GM12878 (cell line): ENCODE measurements around the gene CFAP57. TPM values are rescaled to one million over a fixed set of nuclear protein-coding genes. Genes with fewer than 3 reads are reported as not detected.

Experiments used
- ATAC-seq: fragments of 200-7000 bp; cut with Tn5 transposase; 3 replicates; pipeline ENCODE4 v1.9.1; 2020; ENCODE audit warnings: mild to moderate bottlenecking, moderate library complexity
- BruUV-seq: library from RNA; stranded (reverse); fragments of 400-500 nt; replicated peaks from 2 replicates; lab custom pipeline; 2021; lab: Mats Ljungman, UMichigan
- CTCF ChIA-PET: fragments of 300-600 bp; sonication (Branson Sonifier 250); formaldehyde crosslinking; extraction: SDS; loops from one replicate; lab custom pipeline; 2021; ENCODE audit warnings: inconsistent platforms; lab: Yijun Ruan, JAX
- POLR2A ChIA-PET: fragments of 350-600 bp; formaldehyde crosslinking; extraction: SDS; loops from one replicate; lab custom pipeline; 2021; ENCODE audit warnings: inconsistent platforms; lab: Charles Lee
- RAD21 ChIA-PET: fragments of 300-600 bp; sonication (Branson Sonifier 250); formaldehyde crosslinking; loops from one replicate; lab custom pipeline; 2023; ENCODE audit warnings: antibody characterized with exemption; ENCODE audit not compliant: unreplicated experiment; lab: Charles Lee
- SMC1A ChIA-PET: fragments of 300-600 bp; sonication (Branson Sonifier 250); formaldehyde crosslinking; loops from one replicate; lab custom pipeline; 2023; ENCODE audit not compliant: unreplicated experiment, uncharacterized antibody; lab: Charles Lee
- DNase-seq: peaks from one replicate; pipeline ENCODE4 v3.0.0-alpha.2; 2011; ENCODE audit warnings: low read depth, low spot score
- FAIRE-seq: peaks from 3 replicates; lab custom pipeline; 2011; peaks lifted over from hg19 to GRCh38; lab: Jason Lieb, UNC
- H2AFZ ChIP-seq: 2 replicates; pipeline ENCODE4 v1.6.0; 2011; ENCODE audit warnings: low read depth, low read length, control low read depth; ENCODE audit not compliant: control insufficient read depth
- H3K27ac ChIP-seq: 2 replicates; pipeline ENCODE4 v1.5.1; 2011; ENCODE audit warnings: control low read depth; ENCODE audit not compliant: control insufficient read depth, insufficient read depth
- H3K27me3 ChIP-seq, 2 experiments: replicated peaks in 1 of 2; 2 replicates each; pipeline versions ENCODE4 v1.6.0 to v1.6.1; 2011; ENCODE audit warnings: low read length in 1 of 2; ENCODE audit not compliant: control insufficient read depth in 2 of 2, insufficient read depth in 2 of 2
- H3K36me3 ChIP-seq, 2 experiments: 2 replicates each; pipeline ENCODE4 v1.5.1; 2011; ENCODE audit warnings: low read length in 1 of 2; ENCODE audit not compliant: control insufficient read depth in 2 of 2, insufficient read depth in 2 of 2
- H3K4me1 ChIP-seq: 2 replicates; pipeline ENCODE4 v1.6.1; 2011; ENCODE audit warnings: mild to moderate bottlenecking, low read length, moderate library complexity, mixed read lengths; ENCODE audit not compliant: control insufficient read depth, insufficient read depth
- H3K4me2 ChIP-seq: 2 replicates; pipeline ENCODE4 v1.6.0; 2011; ENCODE audit warnings: control low read depth; ENCODE audit not compliant: control insufficient read depth, insufficient read depth
- H3K4me3 ChIP-seq: fragments of 200-600 bp; sonication (generic); 2 replicates; pipeline ENCODE4 v1.5.1; 2016
- H3K79me2 ChIP-seq: 2 replicates; pipeline ENCODE4 v1.6.0; 2011; ENCODE audit warnings: low read length; ENCODE audit not compliant: control insufficient read depth, insufficient read depth
- H3K9ac ChIP-seq: 2 replicates; pipeline ENCODE4 v1.8.0; 2011; ENCODE audit warnings: low read length, control low read depth, mixed read lengths; ENCODE audit not compliant: control insufficient read depth, insufficient read depth
- H3K9me3 ChIP-seq: replicated peaks from 3 replicates; pipeline ENCODE4 v1.5.1; 2011; ENCODE audit warnings: mild to moderate bottlenecking, low read length; ENCODE audit not compliant: control insufficient read depth, insufficient read depth
- H4K20me1 ChIP-seq: 2 replicates; pipeline ENCODE4 v1.6.0; 2011; ENCODE audit not compliant: control insufficient read depth, insufficient read depth
- BCL11A ChIP-seq: IDR thresholded peaks from 2 replicates; pipeline ENCODE4 v1.6.1; 2011; ENCODE audit warnings: low read depth, low read length
- BMI1 ChIP-seq: fragments of 450-650 bp; IDR thresholded peaks from 2 replicates; pipeline ENCODE4 v1.6.1; 2016; ENCODE audit warnings: mild to moderate bottlenecking, moderate library complexity, borderline replicate concordance
- ESRRA ChIP-seq: IDR thresholded peaks from 2 replicates; pipeline ENCODE4 v1.6.1; 2012; ENCODE audit warnings: mild to moderate bottlenecking, low read length, improper control_type of control experiment
- GATAD2B ChIP-seq: fragments of 450-650 bp; conservative IDR thresholded peaks from 2 replicates; pipeline ENCODE4 v1.6.1; 2017; ENCODE audit warnings: low read depth, mild to moderate bottlenecking, moderate library complexity
- JUND ChIP-seq: IDR thresholded peaks from 2 replicates; pipeline ENCODE4 v1.6.1; 2012; ENCODE audit warnings: low read depth, mild to moderate bottlenecking, low read length, improper control_type of control experiment, moderate library complexity
- PAX5 ChIP-seq: IDR thresholded peaks from 2 replicates; pipeline ENCODE4 v1.6.1; 2011; ENCODE audit warnings: low read depth, low read length, borderline replicate concordance
- PKNOX1 ChIP-seq: fragments of 450-650 bp; IDR thresholded peaks from 2 replicates; pipeline ENCODE4 v1.6.1; 2016; ENCODE audit warnings: mild to moderate bottlenecking
- SPI1 ChIP-seq: IDR thresholded peaks from 2 replicates; pipeline ENCODE4 v1.6.1; 2011; ENCODE audit warnings: low read depth, mild to moderate bottlenecking, low read length, moderate library complexity, borderline replicate concordance; ENCODE audit not compliant: insufficient read depth
- SRF ChIP-seq, 2 experiments: IDR thresholded peaks; 2 replicates each; pipeline ENCODE4 v1.6.1; 2011; ENCODE audit warnings: low read depth in 2 of 2, low read length in 2 of 2, mild to moderate bottlenecking in 1 of 2, moderate library complexity in 1 of 2
- STAT1 ChIP-seq: fragments of 450-650 bp; conservative IDR thresholded peaks from 2 replicates; pipeline ENCODE4 v1.6.1; 2014; ENCODE audit warnings: antibody characterized with exemption, mild to moderate bottlenecking
- ZNF207 ChIP-seq: fragments of 450-650 bp; IDR thresholded peaks from 2 replicates; pipeline ENCODE4 v1.6.1; 2014; ENCODE audit warnings: antibody characterized with exemption, mild to moderate bottlenecking, borderline replicate concordance
- ZSCAN29 ChIP-seq: fragments of 450-650 bp; IDR thresholded peaks from 2 replicates; pipeline ENCODE4 v1.6.1; 2017; ENCODE audit warnings: mild to moderate bottlenecking, moderate library complexity
- WGBS: methylation state at CpG from one replicate; pipeline ENCODE4 v1.1.6; 2016; ENCODE audit warnings: low lambda C conversion rate; ENCODE audit not compliant: insufficient replicate concordance, insufficient coverage; ENCODE audit errors: missing lambda C conversion rate; 5-methylcytosine and 5-hydroxymethylcytosine counted together
- in situ Hi-C: fragments of 300-500 bp; cut with MboI; formaldehyde crosslinking; loops from 9 replicates; pipeline ENCODE4 v1.14.3; 2018; ENCODE audit warnings: mixed read lengths
- intact Hi-C: fragments of 100-400 bp; cut with micrococcal nuclease; formaldehyde crosslinking; loops from one replicate; pipeline ENCODE4 v1.14.2; 2022; ENCODE audit not compliant: unreplicated experiment
- polyA plus RNA-seq, 11 experiments: library from polyadenylated mRNA; depleted of rRNA in 4 of 11; unstranded in 6 of 11; stranded (reverse) in 5 of 11; fragments of >200 nt; fragmentation: Nextera tagmentation in 4 of 11; fragmentation: Illumina TruSeq in 1 of 11; extraction: Ambion mirVana in 4 of 11; extraction: Trizol in 1 of 11; gene quantifications; 1 replicate in 1 of 11; 2 replicates in 10 of 11; pipeline versions ENCODE4 v1.2.1 to v1.2.3, GENCODE V29; 2011 to 2016; ENCODE audit warnings: inconsistent platforms in 2 of 11, missing spikeins in 2 of 11, low read depth in 1 of 11
- total RNA-seq, 4 experiments: library from RNA; depleted of rRNA in 3 of 4; stranded (reverse); fragments of >200 nt in 3 of 4; fragmentation: Illumina TruSeq in 1 of 4; extraction: Trizol in 1 of 4; gene quantifications; 2 replicates each; pipeline versions ENCODE4 v1.2.1 to v1.2.3, GENCODE V29; 2013 to 2021
- TF ChIP-seq, protein P1 (sequence below): IDR thresholded peaks from 2 replicates; pipeline ENCODE4 v1.6.1; 2012; ENCODE audit warnings: low read depth, low read length, improper control_type of control experiment
- TF ChIP-seq, protein P2 (sequence below): IDR thresholded peaks from 2 replicates; pipeline ENCODE4 v1.6.1; 2011; ENCODE audit warnings: mild to moderate bottlenecking, low read depth, low read length, moderate library complexity; ENCODE audit not compliant: insufficient replicate concordance

CFAP57 gene
- total and polyA plus RNA-seq, 10 of the 15 experiments (the other 5 are each of a cell fraction or from before 2014, with no cell fraction given), result 0.45 to 4.8 (median 1.3) TPM

DNA sequence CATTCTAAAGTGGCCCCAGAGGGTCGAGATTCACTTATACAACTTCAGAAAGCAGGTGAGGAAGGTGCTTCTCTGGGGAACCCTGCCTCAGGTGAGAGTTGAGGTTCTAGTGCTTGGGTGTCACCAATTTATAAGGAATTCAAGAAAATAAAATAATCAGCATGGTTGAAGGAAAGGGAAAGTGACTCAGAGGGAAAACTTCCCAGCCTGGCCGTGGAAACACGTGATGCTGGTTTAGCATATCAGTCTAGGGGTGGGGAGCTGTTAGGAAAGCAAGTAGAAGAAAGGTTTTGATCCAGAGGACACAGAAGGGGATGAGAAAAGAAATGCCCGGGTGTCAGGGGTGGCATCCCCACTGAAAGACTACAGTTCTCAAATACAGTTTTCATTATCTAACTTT, 59.9 kb downstream of the CFAP57 start:
- SMC1A ChIA-PET, result interaction anchor here (1.6 to 6.5 kb wide), 2 partner anchors 35 to 182 kb away, joined by 4 to 63 read pairs; no protein-coding TSS in a partner anchor
- RAD21 ChIA-PET, result interaction anchor here (1.4 to 1.9 kb wide), 2 partner anchors 126 to 182 kb away, joined by 4 read pairs; partner anchors contain the start of gene CDC20
- FAIRE-seq, result no peak
- no peak for TF ChIP-seq PAX5
- TF ChIP-seq, protein P1, sequence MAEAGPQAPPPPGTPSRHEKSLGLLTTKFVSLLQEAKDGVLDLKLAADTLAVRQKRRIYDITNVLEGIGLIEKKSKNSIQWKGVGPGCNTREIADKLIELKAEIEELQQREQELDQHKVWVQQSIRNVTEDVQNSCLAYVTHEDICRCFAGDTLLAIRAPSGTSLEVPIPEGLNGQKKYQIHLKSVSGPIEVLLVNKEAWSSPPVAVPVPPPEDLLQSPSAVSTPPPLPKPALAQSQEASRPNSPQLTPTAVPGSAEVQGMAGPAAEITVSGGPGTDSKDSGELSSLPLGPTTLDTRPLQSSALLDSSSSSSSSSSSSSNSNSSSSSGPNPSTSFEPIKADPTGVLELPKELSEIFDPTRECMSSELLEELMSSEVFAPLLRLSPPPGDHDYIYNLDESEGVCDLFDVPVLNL, result no peak
- TF ChIP-seq STAT1, result no peak
- TF ChIP-seq SRF (IDR thresholded peaks at IDR 0.05; ENCODE audit: low read depth in 2 of 2, low read length in 2 of 2), result no peak
- TF ChIP-seq, protein P2, sequence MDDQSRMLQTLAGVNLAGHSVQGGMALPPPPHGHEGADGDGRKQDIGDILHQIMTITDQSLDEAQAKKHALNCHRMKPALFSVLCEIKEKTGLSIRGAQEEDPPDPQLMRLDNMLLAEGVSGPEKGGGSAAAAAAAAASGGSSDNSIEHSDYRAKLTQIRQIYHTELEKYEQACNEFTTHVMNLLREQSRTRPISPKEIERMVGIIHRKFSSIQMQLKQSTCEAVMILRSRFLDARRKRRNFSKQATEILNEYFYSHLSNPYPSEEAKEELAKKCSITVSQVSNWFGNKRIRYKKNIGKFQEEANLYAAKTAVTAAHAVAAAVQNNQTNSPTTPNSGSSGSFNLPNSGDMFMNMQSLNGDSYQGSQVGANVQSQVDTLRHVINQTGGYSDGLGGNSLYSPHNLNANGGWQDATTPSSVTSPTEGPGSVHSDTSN, result no peak
- TF ChIP-seq JUND, result no peak
- TF ChIP-seq SPI1, result no peak
- TF ChIP-seq ESRRA, result no peak
- no peak for TF ChIP-seq ZNF207
- no peak for TF ChIP-seq PKNOX1
- no peak for TF ChIP-seq ZSCAN29
- TF ChIP-seq GATAD2B, result no peak
- TF ChIP-seq BMI1, result no peak
- no peak for TF ChIP-seq BCL11A
- Histone ChIP-seq H3K36me3 (peaks cover 3 to 11% of the 10 kb centered on the region in 2 experiments; a peak in 2 of 4 replicates), H3K4me1 (no peaks in the 10 kb centered on the region; the same call in 1 of the 2 replicates), H4K20me1 (no peaks in the 10 kb centered on the region), H3K4me3 (no peak overlapping the region), H3K27ac (no peak overlapping the region), H3K9ac (no peak overlapping the region), H3K4me2 (no peak overlapping the region), H3K27me3 (no peaks in the 10 kb centered on the region), H2AFZ (no peak overlapping the region), H3K79me2 (no peaks in the 10 kb centered on the region), H3K9me3 (no peaks in the 10 kb centered on the region)
- CTCF ChIA-PET, result interaction anchor here (0.6 to 3.4 kb wide), 3 partner anchors 10 to 309 kb away, joined by 3 to 11 read pairs (median 3); no protein-coding TSS in a partner anchor
- ATAC-seq, result no peak
- intact Hi-C loops, result no loop called here
- in situ Hi-C loops, result no loop called here
- BruUV-seq, result no TSS peak
- DNase-seq, result no peak
- POLR2A ChIA-PET, result interaction anchor here (0.7 kb wide), 1 partner anchor 70 kb away, joined by 4 read pairs; no protein-coding TSS in a partner anchor
- WGBS, result 38% methylated on average over 4 of the region's 4 CpGs
